Ishikawa (cell line): ENCODE measurements around the gene ERC1.

ENCODE experiments used
- CEBPB ChIP-seq: IDR thresholded peaks from 2 replicates; pipeline ENCODE4 v1.6.1; 2012
- CREB1 ChIP-seq: IDR thresholded peaks from 2 replicates; pipeline ENCODE4 v1.6.1; 2012; ENCODE audit warnings: low read depth
- EGR1 ChIP-seq: IDR thresholded peaks from 2 replicates; pipeline ENCODE4 v1.6.1; 2012
- EP300 ChIP-seq: IDR thresholded peaks from 2 replicates; pipeline ENCODE4 v1.6.1; 2012; ENCODE audit warnings: borderline replicate concordance
- FOXM1 ChIP-seq: IDR thresholded peaks from 2 replicates; pipeline ENCODE4 v1.6.1; 2012; ENCODE audit warnings: low read depth, borderline replicate concordance
- NFIC ChIP-seq: IDR thresholded peaks from 2 replicates; pipeline ENCODE4 v1.6.1; 2012
- RAD21 ChIP-seq: IDR thresholded peaks from 2 replicates; pipeline ENCODE4 v1.6.1; 2012; ENCODE audit warnings: low read depth
- TAF1 ChIP-seq: IDR thresholded peaks from 2 replicates; pipeline ENCODE4 v1.6.1; 2012; ENCODE audit warnings: low read depth, mild to moderate bottlenecking
- TCF12 ChIP-seq: IDR thresholded peaks from 2 replicates; pipeline ENCODE4 v1.6.1; 2012; ENCODE audit warnings: low read depth
- TEAD4 ChIP-seq: IDR thresholded peaks from 2 replicates; pipeline ENCODE4 v1.6.1; 2012
- YY1 ChIP-seq: IDR thresholded peaks from 2 replicates; pipeline ENCODE4 v1.6.1; 2012; ENCODE audit warnings: low read depth
- ZBTB7A ChIP-seq: IDR thresholded peaks from 2 replicates; pipeline ENCODE4 v1.6.1; 2012; ENCODE audit warnings: low read depth
- TF ChIP-seq, protein P1 (sequence below): IDR thresholded peaks from 2 replicates; pipeline ENCODE4 v1.6.1; 2012
- TF ChIP-seq, protein P2 (sequence below): IDR thresholded peaks from 2 replicates; pipeline ENCODE4 v1.6.1; 2012; ENCODE audit warnings: low read depth, mild to moderate bottlenecking
- TF ChIP-seq, protein P3 (sequence below): IDR thresholded peaks from 2 replicates; pipeline ENCODE4 v1.6.1; 2012

ERC1 gene

GRCh38 chr12:1222858-1223639, 232.0 kb downstream of the ERC1 start:
- TF ChIP-seq YY1 (no peak), CREB1 (no peak), ZBTB7A (no peak), CEBPB (no peak), TAF1 (no peak), NFIC (no peak)
- TF ChIP-seq, protein P1, sequence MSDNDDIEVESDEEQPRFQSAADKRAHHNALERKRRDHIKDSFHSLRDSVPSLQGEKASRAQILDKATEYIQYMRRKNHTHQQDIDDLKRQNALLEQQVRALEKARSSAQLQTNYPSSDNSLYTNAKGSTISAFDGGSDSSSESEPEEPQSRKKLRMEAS = no peak
- TF ChIP-seq, protein P2, sequence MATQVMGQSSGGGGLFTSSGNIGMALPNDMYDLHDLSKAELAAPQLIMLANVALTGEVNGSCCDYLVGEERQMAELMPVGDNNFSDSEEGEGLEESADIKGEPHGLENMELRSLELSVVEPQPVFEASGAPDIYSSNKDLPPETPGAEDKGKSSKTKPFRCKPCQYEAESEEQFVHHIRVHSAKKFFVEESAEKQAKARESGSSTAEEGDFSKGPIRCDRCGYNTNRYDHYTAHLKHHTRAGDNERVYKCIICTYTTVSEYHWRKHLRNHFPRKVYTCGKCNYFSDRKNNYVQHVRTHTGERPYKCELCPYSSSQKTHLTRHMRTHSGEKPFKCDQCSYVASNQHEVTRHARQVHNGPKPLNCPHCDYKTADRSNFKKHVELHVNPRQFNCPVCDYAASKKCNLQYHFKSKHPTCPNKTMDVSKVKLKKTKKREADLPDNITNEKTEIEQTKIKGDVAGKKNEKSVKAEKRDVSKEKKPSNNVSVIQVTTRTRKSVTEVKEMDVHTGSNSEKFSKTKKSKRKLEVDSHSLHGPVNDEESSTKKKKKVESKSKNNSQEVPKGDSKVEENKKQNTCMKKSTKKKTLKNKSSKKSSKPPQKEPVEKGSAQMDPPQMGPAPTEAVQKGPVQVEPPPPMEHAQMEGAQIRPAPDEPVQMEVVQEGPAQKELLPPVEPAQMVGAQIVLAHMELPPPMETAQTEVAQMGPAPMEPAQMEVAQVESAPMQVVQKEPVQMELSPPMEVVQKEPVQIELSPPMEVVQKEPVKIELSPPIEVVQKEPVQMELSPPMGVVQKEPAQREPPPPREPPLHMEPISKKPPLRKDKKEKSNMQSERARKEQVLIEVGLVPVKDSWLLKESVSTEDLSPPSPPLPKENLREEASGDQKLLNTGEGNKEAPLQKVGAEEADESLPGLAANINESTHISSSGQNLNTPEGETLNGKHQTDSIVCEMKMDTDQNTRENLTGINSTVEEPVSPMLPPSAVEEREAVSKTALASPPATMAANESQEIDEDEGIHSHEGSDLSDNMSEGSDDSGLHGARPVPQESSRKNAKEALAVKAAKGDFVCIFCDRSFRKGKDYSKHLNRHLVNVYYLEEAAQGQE = no peak

DNA sequence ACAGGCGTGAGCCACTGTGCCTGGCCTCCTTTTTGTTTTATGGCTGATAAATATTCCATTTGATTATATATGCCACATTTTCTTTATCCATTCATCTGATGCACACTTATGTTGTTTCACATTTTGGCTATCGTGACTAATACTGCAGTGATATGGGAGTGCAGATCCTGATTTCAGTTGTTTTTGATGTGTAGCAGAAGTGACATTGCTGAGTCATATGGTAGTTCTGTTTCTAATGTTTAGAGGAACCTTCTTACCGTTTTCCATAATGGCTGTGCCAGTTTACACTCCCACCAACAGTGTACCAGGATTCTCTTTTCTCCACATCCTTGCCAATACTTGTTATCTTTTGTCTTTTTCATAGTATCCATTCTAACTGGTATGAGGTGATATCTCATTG, 235.9 kb downstream of the ERC1 start:
- TF ChIP-seq CEBPB (no peak), EGR1 (no peak), EP300 (no peak), FOXM1 (no peak), YY1 (no peak), TCF12 (no peak), NFIC (no peak), TAF1 (no peak), TEAD4 (no peak), RAD21 (no peak), ZBTB7A (no peak), CREB1 (no peak)
- TF ChIP-seq, protein P2 = no peak
- TF ChIP-seq, protein P3, sequence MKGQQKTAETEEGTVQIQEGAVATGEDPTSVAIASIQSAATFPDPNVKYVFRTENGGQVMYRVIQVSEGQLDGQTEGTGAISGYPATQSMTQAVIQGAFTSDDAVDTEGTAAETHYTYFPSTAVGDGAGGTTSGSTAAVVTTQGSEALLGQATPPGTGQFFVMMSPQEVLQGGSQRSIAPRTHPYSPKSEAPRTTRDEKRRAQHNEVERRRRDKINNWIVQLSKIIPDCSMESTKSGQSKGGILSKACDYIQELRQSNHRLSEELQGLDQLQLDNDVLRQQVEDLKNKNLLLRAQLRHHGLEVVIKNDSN = no peak
- TF ChIP-seq, protein P1 = no peak

DNA sequence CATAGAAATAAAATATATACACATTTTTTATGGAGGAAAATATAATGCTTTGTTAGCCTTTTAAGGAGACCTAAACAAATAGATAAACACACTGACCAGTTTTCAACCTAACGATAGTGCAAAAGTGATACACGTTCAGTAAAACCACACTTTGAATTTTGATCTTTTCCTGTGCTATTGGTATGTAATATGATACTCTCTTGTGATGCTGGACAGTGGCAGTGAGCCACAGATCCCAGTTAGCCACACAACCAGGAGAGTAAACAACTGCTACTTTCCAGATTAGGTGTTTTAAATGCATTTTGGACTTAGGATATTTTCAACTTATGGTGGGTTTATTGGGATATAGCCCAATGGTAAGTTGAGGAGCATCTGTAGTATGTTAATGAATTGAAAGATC, 243.1 kb downstream of the ERC1 start:
- TF ChIP-seq, protein P2 = peak; percentile 56; the same call in 1 of the 2 replicates
- no peak for TF ChIP-seq TAF1

DNA sequence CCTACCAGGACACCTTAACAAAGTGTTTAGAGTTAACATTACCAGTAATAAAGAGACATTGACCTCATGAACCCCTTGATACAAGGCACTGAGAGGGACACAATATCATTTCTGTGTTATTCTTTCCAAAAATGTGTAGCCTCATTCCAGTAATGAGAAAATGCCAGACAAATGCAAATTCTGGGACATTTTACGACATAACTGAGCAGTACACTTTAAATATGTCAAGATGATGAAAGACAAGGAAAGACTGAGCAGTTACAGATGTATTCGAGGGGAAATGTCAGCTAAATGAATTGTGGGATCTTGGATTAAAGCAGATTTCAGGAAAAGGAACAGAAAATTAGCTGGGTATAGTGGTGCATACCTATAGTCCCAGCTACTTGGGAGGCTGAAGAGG, 255.6 kb downstream of the ERC1 start:
- TF ChIP-seq EP300 = no peak
- TF ChIP-seq TCF12 = no peak
- no peak for TF ChIP-seq TEAD4
- TF ChIP-seq TAF1 = no peak
- no peak for TF ChIP-seq ZBTB7A
- TF ChIP-seq EGR1 = no peak
- no peak for TF ChIP-seq NFIC
- TF ChIP-seq FOXM1 = no peak
- no peak for TF ChIP-seq RAD21
- TF ChIP-seq, protein P2 = no peak
- no peak for TF ChIP-seq CEBPB
- TF ChIP-seq, protein P3 = no peak
- TF ChIP-seq CREB1 = no peak
- TF ChIP-seq, protein P1 = no peak
- no peak for TF ChIP-seq YY1
